Coronary artery (tissue), 2 donors: ENCODE data around the gene ZBTB20.

Experiments
- DNase-seq: peaks from one replicate; pipeline ENCODE4 v3.0.0-alpha.2; 2017; ENCODE audit warnings: low spot score
- H3K27ac ChIP-seq, 2 donors: fragments of 200-600 bp; sonication (generic); one replicate each; pipeline ENCODE4 v1.5.1; 2016 to 2019
- H3K4me3 ChIP-seq: fragments of 200-600 bp; sonication (generic); 2 replicates; pipeline ENCODE4 v1.5.1; 2016; ENCODE audit warnings: mild to moderate bottlenecking, moderate library complexity
- CTCF ChIP-seq: fragments of 200-600 bp; sonication (generic); IDR thresholded peaks from one replicate; pipeline ENCODE4 v1.5.1; 2019; ENCODE audit warnings: antibody characterized with exemption

ZBTB20 gene

GRCh38 chr3:114528517-114528916 lies 618.6 kb downstream of the ZBTB20 start:
- H3K27ac ChIP-seq: no peak overlapping the region
- DNase-seq: no peak
- H3K4me3 ChIP-seq: no peak overlapping the region
- no peak for TF ChIP-seq CTCF

- no peak for DNase-seq
- TF ChIP-seq CTCF: no peak
- Histone ChIP-seq H3K27ac (no peak overlapping the region), H3K4me3 (no peak overlapping the region)
Observed at GRCh38 chr3:114527036-114527644, 619.9 kb downstream of the ZBTB20 start.

GRCh38 chr3:114525278-114525677 lies 621.8 kb downstream of the ZBTB20 start:
- no peak overlapping the region for H3K4me3 ChIP-seq
- DNase-seq: no peak
- H3K27ac ChIP-seq: no peak overlapping the region
- no peak for TF ChIP-seq CTCF

GRCh38 chr3:114519415-114519814 lies 627.7 kb downstream of the ZBTB20 start:
- Histone ChIP-seq H3K27ac (no peak overlapping the region), H3K4me3 (no peak overlapping the region)
- no peak for TF ChIP-seq CTCF
- DNase-seq: no peak

- no peak for TF ChIP-seq CTCF
- Histone ChIP-seq H3K27ac (no peak overlapping the region), H3K4me3 (no peak overlapping the region)
- DNase-seq: no peak
Observed at GRCh38 chr3:114518206-114518808, 628.8 kb downstream of the ZBTB20 start.

- no peak for TF ChIP-seq CTCF
- no peak for DNase-seq
- no peak overlapping the region for H3K4me3 ChIP-seq
- H3K27ac ChIP-seq: no peak overlapping the region
Observed at GRCh38 chr3:114510201-114510600, 636.9 kb downstream of the ZBTB20 start.

GRCh38 chr3:114509756-114510155 lies 637.3 kb downstream of the ZBTB20 start:
- TF ChIP-seq CTCF: no peak
- Histone ChIP-seq H3K4me3 (no peak overlapping the region), H3K27ac (no peak overlapping the region)
- no peak for DNase-seq
